Fibroblast of lung (primary cell): ENCODE data around the gene PTPRM.

Experiments
- CTCF ChIP-seq, 2 donors: IDR thresholded peaks in 1 of 2; conservative IDR thresholded peaks in 1 of 2; 1 replicate in 1 of 2; 2 replicates in 1 of 2; pipeline ENCODE4 v1.5.1; 2011 to 2012; ENCODE audit warnings: low read length in 2 of 2, control low read depth in 1 of 2, inconsistent platforms in 1 of 2, low read depth in 1 of 2, mild to moderate bottlenecking in 1 of 2
- EZH2 ChIP-seq: IDR thresholded peaks from 2 replicates; pipeline ENCODE4 v1.5.1; 2012; ENCODE audit warnings: low read length, control low read depth, mild to moderate bottlenecking; ENCODE audit errors: missing control alignments

GRCh38 chr18:8439055-8439454 is 871.9 kb downstream of the PTPRM start:
- TF ChIP-seq CTCF (conservative IDR thresholded peaks at IDR 0.05 in 1 of 2, IDR thresholded peaks at IDR 0.05 in 1 of 2; ENCODE audit: low read depth in 1 of 2, low read length in 2 of 2) (no peak), EZH2 (no peak)
